ENCODE measurements around the gene TSHZ1. TPM values are rescaled to one million over a fixed set of nuclear protein-coding genes. Genes with fewer than 3 reads are reported as not detected.

The TSHZ1 gene
- total RNA-seq, 1 donor from 2014 or later, result 4.8 TPM

- Histone ChIP-seq H3K27me3 (ENCODE audit: control insufficient read depth, insufficient read depth, low read length) (no peaks in the 10 kb centered on the region), H3K4me3 (ENCODE audit: low read depth, low read length) (no peak overlapping the region), H3K36me3 (ENCODE audit: control insufficient read depth, insufficient read depth, low read length) (no peaks in the 10 kb centered on the region)
- TF ChIP-seq, protein P1, sequence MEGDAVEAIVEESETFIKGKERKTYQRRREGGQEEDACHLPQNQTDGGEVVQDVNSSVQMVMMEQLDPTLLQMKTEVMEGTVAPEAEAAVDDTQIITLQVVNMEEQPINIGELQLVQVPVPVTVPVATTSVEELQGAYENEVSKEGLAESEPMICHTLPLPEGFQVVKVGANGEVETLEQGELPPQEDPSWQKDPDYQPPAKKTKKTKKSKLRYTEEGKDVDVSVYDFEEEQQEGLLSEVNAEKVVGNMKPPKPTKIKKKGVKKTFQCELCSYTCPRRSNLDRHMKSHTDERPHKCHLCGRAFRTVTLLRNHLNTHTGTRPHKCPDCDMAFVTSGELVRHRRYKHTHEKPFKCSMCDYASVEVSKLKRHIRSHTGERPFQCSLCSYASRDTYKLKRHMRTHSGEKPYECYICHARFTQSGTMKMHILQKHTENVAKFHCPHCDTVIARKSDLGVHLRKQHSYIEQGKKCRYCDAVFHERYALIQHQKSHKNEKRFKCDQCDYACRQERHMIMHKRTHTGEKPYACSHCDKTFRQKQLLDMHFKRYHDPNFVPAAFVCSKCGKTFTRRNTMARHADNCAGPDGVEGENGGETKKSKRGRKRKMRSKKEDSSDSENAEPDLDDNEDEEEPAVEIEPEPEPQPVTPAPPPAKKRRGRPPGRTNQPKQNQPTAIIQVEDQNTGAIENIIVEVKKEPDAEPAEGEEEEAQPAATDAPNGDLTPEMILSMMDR (IDR thresholded peaks at IDR 0.05; ENCODE audit: insufficient read depth, low read length, poor library complexity, severe bottlenecking), result no peak
- no peak for DNase-seq (ENCODE audit: low read depth)
These were observed 59.1 kb downstream of the TSHZ1 start for GRCh38 chr18:75269696-75270095.

GRCh38 chr18:75271952-75272351, 61.4 kb downstream of the TSHZ1 start:
- TF ChIP-seq, protein P1 (IDR thresholded peaks at IDR 0.05; ENCODE audit: insufficient read depth, low read length, poor library complexity, severe bottlenecking), result no peak
- no peak for DNase-seq (ENCODE audit: low read depth)
- no peak overlapping the region for H3K4me3 ChIP-seq (ENCODE audit: low read depth, low read length)
- H3K27me3 ChIP-seq (ENCODE audit: control insufficient read depth, insufficient read depth, low read length), result no peaks in the 10 kb centered on the region
- no peaks in the 10 kb centered on the region for H3K36me3 ChIP-seq (ENCODE audit: control insufficient read depth, insufficient read depth, low read length)

DNA sequence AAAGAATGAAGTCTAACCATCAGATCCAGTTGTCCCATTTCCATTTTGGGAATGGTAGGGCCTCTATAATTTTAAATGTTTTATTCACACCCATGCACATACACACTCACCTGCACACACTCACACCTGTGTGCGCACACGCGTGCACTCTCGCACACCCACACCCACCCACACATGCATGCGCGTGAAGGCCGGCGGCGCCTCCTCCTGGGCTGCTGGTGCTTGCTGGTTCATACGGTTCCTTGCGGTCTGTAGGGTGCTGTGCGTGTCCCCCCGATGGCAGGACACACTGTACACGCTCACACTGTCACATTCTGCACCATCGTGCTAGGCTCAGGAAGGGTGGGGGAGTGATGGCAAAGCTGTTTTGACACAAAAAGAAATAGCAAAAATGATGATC, 63.2 kb downstream of the TSHZ1 start:
- DNase-seq (ENCODE audit: low read depth), result no peak
- Histone ChIP-seq H3K36me3 (ENCODE audit: control insufficient read depth, insufficient read depth, low read length) (no peaks in the 10 kb centered on the region), H3K4me3 (ENCODE audit: low read depth, low read length) (no peak overlapping the region), H3K27me3 (ENCODE audit: control insufficient read depth, insufficient read depth, low read length) (no peaks in the 10 kb centered on the region)
- TF ChIP-seq, protein P1 (IDR thresholded peaks at IDR 0.05; ENCODE audit: insufficient read depth, low read length, poor library complexity, severe bottlenecking), result no peak

DNA sequence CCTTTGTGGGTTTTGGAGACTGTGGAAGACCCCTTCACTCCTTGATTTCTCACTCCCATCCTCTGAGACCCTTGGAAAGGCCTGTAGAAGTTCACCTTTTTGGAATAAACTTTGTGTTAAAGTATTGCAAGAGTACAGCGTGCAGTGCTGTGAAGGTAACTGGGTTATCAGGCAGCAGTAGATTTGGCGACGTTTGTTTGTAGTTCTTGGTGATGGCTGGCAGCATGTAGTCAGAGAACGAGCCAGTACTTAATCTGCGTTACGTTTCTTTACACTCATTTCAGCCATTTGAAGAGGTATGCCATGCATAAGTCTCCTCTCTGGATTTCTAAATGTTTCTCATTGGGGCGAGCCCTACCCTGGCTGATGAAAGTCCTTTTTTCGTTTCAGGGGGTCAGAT, 64.6 kb downstream of the TSHZ1 start:
- no peak for DNase-seq (ENCODE audit: low read depth)
- no peaks in the 10 kb centered on the region for H3K36me3 ChIP-seq (ENCODE audit: control insufficient read depth, insufficient read depth, low read length)
- TF ChIP-seq, protein P1 (IDR thresholded peaks at IDR 0.05; ENCODE audit: insufficient read depth, low read length, poor library complexity, severe bottlenecking), result no peak
- H3K27me3 ChIP-seq (ENCODE audit: control insufficient read depth, insufficient read depth, low read length), result no peaks in the 10 kb centered on the region
- H3K4me3 ChIP-seq (ENCODE audit: low read depth, low read length), result no peak overlapping the region

GRCh38 chr18:75276818-75277609, 66.4 kb downstream of the TSHZ1 start:
- DNase-seq (ENCODE audit: low read depth), result no peak

More at GRCh38 chr18:75276818-75277609, 66.4 kb downstream of the TSHZ1 start:
- Histone ChIP-seq H3K27me3 (ENCODE audit: control insufficient read depth, insufficient read depth, low read length) (no peaks in the 10 kb centered on the region), H3K4me3 (ENCODE audit: low read depth, low read length) (no peak overlapping the region), H3K36me3 (ENCODE audit: control insufficient read depth, insufficient read depth, low read length) (no peaks in the 10 kb centered on the region)
- TF ChIP-seq, protein P1 (IDR thresholded peaks at IDR 0.05; ENCODE audit: insufficient read depth, low read length, poor library complexity, severe bottlenecking), result no peak

Data from kidney epithelial cell (primary cell).